HepG2 (cell line): ENCODE data around the gene SPTSSB. TPM values are rescaled to one million over a fixed set of nuclear protein-coding genes. Genes with fewer than 3 reads are reported as not detected.
A peak's percentile ranks its signal among the peaks of the same experiment; 100 is the strongest.

Source experiments
- ATRX ChIP-seq: sonication (generic); formaldehyde crosslinking; IDR thresholded peaks from 2 replicates; pipeline ENCODE4 v1.4.0; 2020; ENCODE audit warnings: missing genetic modification reagents, borderline replicate concordance
- CHCHD3 ChIP-seq: sonication (generic); formaldehyde crosslinking; IDR thresholded peaks from 2 replicates; pipeline ENCODE4 v1.8.0; 2022; ENCODE audit warnings: mild to moderate bottlenecking, missing genetic modification reagents, moderate library complexity
- ELF3 ChIP-seq: IDR thresholded peaks from 2 replicates; pipeline ENCODE4 v1.6.1; 2016; ENCODE audit warnings: missing genetic modification reagents, missing compliant biosample characterization
- FOXO4 ChIP-seq: sonication (generic); formaldehyde crosslinking; conservative IDR thresholded peaks from 2 replicates; pipeline ENCODE4 v1.8.1; 2023; ENCODE audit warnings: missing genetic modification reagents
- HNF4G ChIP-seq, 2 experiments: sonication (generic) in 1 of 2; formaldehyde crosslinking in 1 of 2; IDR thresholded peaks; 2 replicates each; pipeline versions ENCODE4 v1.4.0 to v1.6.1; 2011 to 2020; ENCODE audit warnings: borderline replicate concordance in 2 of 2, low read depth in 2 of 2, mild to moderate bottlenecking in 2 of 2, low read length in 1 of 2, missing genetic modification reagents in 1 of 2, moderate library complexity in 1 of 2
- MAFF ChIP-seq: IDR thresholded peaks from 2 replicates; pipeline ENCODE4 v1.6.1; 2011; ENCODE audit warnings: low read depth, low read length, improper control_type of control experiment
- MTF2 ChIP-seq: sonication (generic); formaldehyde crosslinking; IDR thresholded peaks from 2 replicates; pipeline ENCODE4 v1.5.0; 2020; ENCODE audit warnings: missing genetic modification reagents, borderline replicate concordance
- NR2F1 ChIP-seq, 2 experiments: fragments of 450-650 bp in 1 of 2; formaldehyde crosslinking in 1 of 2; IDR thresholded peaks; 2 replicates each; pipeline versions ENCODE4 v1.5.0 to v1.6.1; 2016 to 2020; ENCODE audit warnings: mild to moderate bottlenecking in 1 of 2, missing compliant biosample characterization in 1 of 2, missing genetic modification reagents in 1 of 2, moderate library complexity in 1 of 2
- PLRG1 ChIP-seq: fragments of 450-650 bp; conservative IDR thresholded peaks from 2 replicates; pipeline ENCODE4 v1.6.1; 2016
- RXRA ChIP-seq: sonication (generic); formaldehyde crosslinking; IDR thresholded peaks from 2 replicates; pipeline ENCODE4 v1.5.1; 2020; ENCODE audit warnings: missing genetic modification reagents
- TGIF2 ChIP-seq: IDR thresholded peaks from 2 replicates; pipeline ENCODE4 v1.6.1; 2016; ENCODE audit warnings: control low read depth, missing compliant biosample characterization
- ZMAT3 ChIP-seq: sonication (generic); formaldehyde crosslinking; conservative IDR thresholded peaks from 2 replicates; pipeline ENCODE4 v1.7.0; 2021; ENCODE audit warnings: missing genetic modification reagents
- ZNF292 ChIP-seq: sonication (generic); formaldehyde crosslinking; IDR thresholded peaks from 2 replicates; pipeline ENCODE4 v1.8.1; 2022; ENCODE audit warnings: mild to moderate bottlenecking, low read depth, missing genetic modification reagents, borderline replicate concordance
- ZNF326 ChIP-seq: sonication (generic); formaldehyde crosslinking; IDR thresholded peaks from 2 replicates; pipeline ENCODE4 v1.4.0; 2020; ENCODE audit warnings: missing genetic modification reagents, borderline replicate concordance
- ZNF362 ChIP-seq: sonication (generic); formaldehyde crosslinking; IDR thresholded peaks from 2 replicates; pipeline ENCODE4 v1.4.0; 2020; ENCODE audit warnings: missing genetic modification reagents, mild to moderate bottlenecking, borderline replicate concordance
- ZNF441 ChIP-seq: sonication (generic); formaldehyde crosslinking; IDR thresholded peaks from 2 replicates; pipeline ENCODE4 v1.7.0; 2021; ENCODE audit warnings: missing genetic modification reagents, borderline replicate concordance
- ZNF496 ChIP-seq: sonication (generic); formaldehyde crosslinking; IDR thresholded peaks from 2 replicates; pipeline ENCODE4 v1.8.1; 2023; ENCODE audit warnings: mild to moderate bottlenecking, moderate library complexity, missing genetic modification reagents; ENCODE audit not compliant: insufficient replicate concordance
- ZNF549 ChIP-seq: sonication (generic); formaldehyde crosslinking; IDR thresholded peaks from 2 replicates; pipeline ENCODE4 v1.5.0; 2020; ENCODE audit warnings: missing genetic modification reagents
- ZNF850 ChIP-seq: sonication (generic); formaldehyde crosslinking; conservative IDR thresholded peaks from 2 replicates; pipeline ENCODE4 v1.9.0; 2021; ENCODE audit warnings: mild to moderate bottlenecking, missing genetic modification reagents
- polyA plus RNA-seq, 8 experiments: library from polyadenylated mRNA; depleted of rRNA in 3 of 8; stranded (reverse) in 7 of 8; unstranded in 1 of 8; fragments of >200 nt; fragmentation: Illumina TruSeq in 4 of 8; extraction: Trizol in 4 of 8; gene quantifications; 2 replicates each; pipeline versions ENCODE4 v1.2.1 to v1.2.3, GENCODE V29; 2011 to 2016; ENCODE audit warnings: low read depth in 4 of 8, missing spikeins in 1 of 8, mixed read lengths in 1 of 8; ENCODE audit not compliant: insufficient read depth in 1 of 8
- total RNA-seq, 5 experiments: library from RNA; depleted of rRNA; stranded (reverse); fragments of >200 nt; fragmentation: Illumina TruSeq; extraction: Trizol; gene quantifications; 2 replicates each; pipeline ENCODE4 v1.2.3, GENCODE V29; 2016; ENCODE audit warnings: low read depth in 1 of 5
- TF ChIP-seq, protein P1 (sequence below): sonication (generic); formaldehyde crosslinking; IDR thresholded peaks from 2 replicates; pipeline ENCODE4 v1.8.0; 2022; ENCODE audit warnings: missing genetic modification reagents, mild to moderate bottlenecking, borderline replicate concordance
- TF ChIP-seq, protein P2 (sequence below): sonication (generic); formaldehyde crosslinking; IDR thresholded peaks from 2 replicates; pipeline ENCODE4 v1.8.0; 2022; ENCODE audit warnings: missing genetic modification reagents, low read depth, mild to moderate bottlenecking, borderline replicate concordance
- TF ChIP-seq, protein P3 (sequence below): sonication (generic); formaldehyde crosslinking; IDR thresholded peaks from 2 replicates; pipeline ENCODE4 v1.4.0; 2020; ENCODE audit warnings: mild to moderate bottlenecking, missing genetic modification reagents

The SPTSSB gene
- total and polyA plus RNA-seq, 2 of the 13 experiments (the other 11 are each of a cell fraction or from before 2014, with no cell fraction given): 0.51 to 2.4 TPM

GRCh38 chr3:161339517-161340500 lies 31.5 kb downstream of the SPTSSB start (continued):
- TF ChIP-seq ZNF292 (CRISPR knock-in tag) (peak; percentile 62; the same call in 1 of the 2 replicates), ZNF441 (CRISPR knock-in tag) (no peak), NR2F1 (CRISPR knock-in tag; IDR thresholded peaks at IDR 0.05) (peak; percentile 67 to 75; a peak in 3 of 4 replicates), MTF2 (CRISPR knock-in tag) (no peak), ZNF326 (CRISPR knock-in tag) (no peak), HNF4G (IDR thresholded peaks at IDR 0.05; ENCODE audit: borderline replicate concordance, low read depth, low read length) (0 out of 2 replicates have a peak, but pooled peaks have one; percentile 26), HNF4G (CRISPR knock-in tag; IDR thresholded peaks at IDR 0.05; ENCODE audit: borderline replicate concordance, low read depth) (no peak), ZNF496 (CRISPR knock-in tag) (no peak), ZNF549 (CRISPR knock-in tag) (no peak), TGIF2 (CRISPR knock-in tag) (no peak), ZNF850 (CRISPR knock-in tag) (no peak), MAFF (no peak), ATRX (CRISPR knock-in tag) (no peak), FOXO4 (CRISPR knock-in tag) (no peak), ELF3 (CRISPR knock-in tag) (peak; percentile 78), ZMAT3 (CRISPR knock-in tag) (no peak), RXRA (CRISPR knock-in tag) (peak; percentile 31; the same call in 1 of the 2 replicates), CHCHD3 (no peak), ZNF362 (no peak), PLRG1 (no peak)
- TF ChIP-seq, protein P1, sequence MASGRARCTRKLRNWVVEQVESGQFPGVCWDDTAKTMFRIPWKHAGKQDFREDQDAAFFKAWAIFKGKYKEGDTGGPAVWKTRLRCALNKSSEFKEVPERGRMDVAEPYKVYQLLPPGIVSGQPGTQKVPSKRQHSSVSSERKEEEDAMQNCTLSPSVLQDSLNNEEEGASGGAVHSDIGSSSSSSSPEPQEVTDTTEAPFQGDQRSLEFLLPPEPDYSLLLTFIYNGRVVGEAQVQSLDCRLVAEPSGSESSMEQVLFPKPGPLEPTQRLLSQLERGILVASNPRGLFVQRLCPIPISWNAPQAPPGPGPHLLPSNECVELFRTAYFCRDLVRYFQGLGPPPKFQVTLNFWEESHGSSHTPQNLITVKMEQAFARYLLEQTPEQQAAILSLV (CRISPR knock-in tag): no peak
- TF ChIP-seq, protein P2, sequence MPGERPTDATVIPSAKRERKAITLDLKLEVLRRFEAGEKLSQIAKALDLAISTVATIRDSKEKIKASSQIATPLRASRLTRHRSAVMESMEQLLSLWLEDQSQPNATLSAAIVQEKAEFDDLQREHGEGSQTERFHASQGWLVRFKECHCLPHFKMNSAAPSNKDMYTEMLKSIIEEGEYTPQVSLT (CRISPR knock-in tag): no peak
- TF ChIP-seq, protein P3, sequence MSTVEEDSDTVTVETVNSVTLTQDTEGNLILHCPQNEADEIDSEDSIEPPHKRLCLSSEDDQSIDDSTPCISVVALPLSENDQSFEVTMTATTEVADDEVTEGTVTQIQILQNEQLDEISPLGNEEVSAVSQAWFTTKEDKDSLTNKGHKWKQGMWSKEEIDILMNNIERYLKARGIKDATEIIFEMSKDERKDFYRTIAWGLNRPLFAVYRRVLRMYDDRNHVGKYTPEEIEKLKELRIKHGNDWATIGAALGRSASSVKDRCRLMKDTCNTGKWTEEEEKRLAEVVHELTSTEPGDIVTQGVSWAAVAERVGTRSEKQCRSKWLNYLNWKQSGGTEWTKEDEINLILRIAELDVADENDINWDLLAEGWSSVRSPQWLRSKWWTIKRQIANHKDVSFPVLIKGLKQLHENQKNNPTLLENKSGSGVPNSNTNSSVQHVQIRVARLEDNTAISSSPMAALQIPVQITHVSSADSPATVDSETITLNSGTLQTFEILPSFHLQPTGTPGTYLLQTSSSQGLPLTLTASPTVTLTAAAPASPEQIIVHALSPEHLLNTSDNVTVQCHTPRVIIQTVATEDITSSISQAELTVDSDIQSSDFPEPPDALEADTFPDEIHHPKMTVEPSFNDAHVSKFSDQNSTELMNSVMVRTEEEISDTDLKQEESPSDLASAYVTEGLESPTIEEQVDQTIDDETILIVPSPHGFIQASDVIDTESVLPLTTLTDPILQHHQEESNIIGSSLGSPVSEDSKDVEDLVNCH: no peak
